Muscle layer of duodenum (tissue), 2 donors: Measurements from ENCODE around the gene CHD6.

ENCODE experiments used
- H3K27ac ChIP-seq: one replicate; pipeline ENCODE4 v1.7.0; 2013; ENCODE audit warnings: mild to moderate bottlenecking, low read length
- H3K27me3 ChIP-seq: one replicate; pipeline ENCODE4 v1.7.0; 2013; ENCODE audit warnings: low read depth, mild to moderate bottlenecking, control low read depth, low read length
- H3K36me3 ChIP-seq, 2 donors: one replicate each; pipeline ENCODE4 v1.7.0; 2013; ENCODE audit warnings: low read length in 2 of 2, control low read depth in 1 of 2, mild to moderate bottlenecking in 1 of 2; ENCODE audit not compliant: insufficient read depth in 2 of 2, control insufficient read depth in 1 of 2
- H3K4me1 ChIP-seq, 2 donors: one replicate each; pipeline ENCODE4 v1.7.0; 2013; ENCODE audit warnings: low read length in 2 of 2, mild to moderate bottlenecking in 2 of 2, control low read depth in 1 of 2, moderate library complexity in 1 of 2; ENCODE audit not compliant: insufficient read depth in 2 of 2, control insufficient read depth in 1 of 2
- H3K4me3 ChIP-seq, 2 donors: one replicate each; pipeline ENCODE4 v1.7.0; 2013; ENCODE audit warnings: low read length in 2 of 2, low read depth in 1 of 2, mild to moderate bottlenecking in 1 of 2
- H3K9me3 ChIP-seq, 2 donors: one replicate each; pipeline ENCODE4 v1.7.0; 2013; ENCODE audit warnings: low read length in 2 of 2, control low read depth in 1 of 2, mild to moderate bottlenecking in 1 of 2; ENCODE audit not compliant: control insufficient read depth in 1 of 2
- donor health status: healthy.

Gene CHD6

GRCh38 chr20:41577129-41578009 is 40.8 kb downstream of the CHD6 start:
- Histone ChIP-seq H3K4me3 (no peak overlapping the region), H3K27ac (no peak overlapping the region), H3K27me3 (no peaks in the 10 kb centered on the region), H3K36me3 (no peaks in the 10 kb centered on the region), H3K4me1 (peaks cover 4 to 41% of the 10 kb centered on the region in 2 donors), H3K9me3 (peaks cover 0 to 3% of the 10 kb centered on the region in 2 donors)

- Histone ChIP-seq H3K27me3 (no peaks in the 10 kb centered on the region), H3K4me1 (peaks cover 4 to 49% of the 10 kb centered on the region in 2 donors)
These were observed 42.8 kb downstream of the CHD6 start for GRCh38 chr20:41575412-41575811.

GRCh38 chr20:41574802-41575389 is 43.3 kb downstream of the CHD6 start:
- peaks cover 4 to 44% of the 10 kb centered on the region in 2 donors for H3K4me1 ChIP-seq
- peaks cover 0 to 3% of the 10 kb centered on the region in 2 donors for H3K9me3 ChIP-seq
- no peak overlapping the region for H3K4me3 ChIP-seq
- H3K27ac ChIP-seq: no peak overlapping the region
- H3K27me3 ChIP-seq: no peaks in the 10 kb centered on the region
- no peaks in the 10 kb centered on the region for H3K36me3 ChIP-seq

More at GRCh38 chr20:41575412-41575811, 42.8 kb downstream of the CHD6 start:
- no peak overlapping the region for H3K4me3 ChIP-seq
- no peaks in the 10 kb centered on the region for H3K36me3 ChIP-seq
- peaks cover 0 to 3% of the 10 kb centered on the region in 2 donors for H3K9me3 ChIP-seq
- H3K27ac ChIP-seq: no peak overlapping the region

GRCh38 chr20:41573955-41574354 is 44.2 kb downstream of the CHD6 start:
- peaks cover 0 to 3% of the 10 kb centered on the region in 2 donors for H3K9me3 ChIP-seq
- no peak overlapping the region for H3K4me3 ChIP-seq
- no peaks in the 10 kb centered on the region for H3K27me3 ChIP-seq
- no peak overlapping the region for H3K27ac ChIP-seq
- H3K36me3 ChIP-seq: no peaks in the 10 kb centered on the region
- peaks cover 4 to 35% of the 10 kb centered on the region in 2 donors for H3K4me1 ChIP-seq

- Histone ChIP-seq H3K36me3 (no peaks in the 10 kb centered on the region), H3K4me3 (no peak overlapping the region), H3K27ac (no peak overlapping the region), H3K27me3 (no peaks in the 10 kb centered on the region), H3K9me3 (peaks cover 0 to 3% of the 10 kb centered on the region in 2 donors), H3K4me1 (peaks cover 4 to 32% of the 10 kb centered on the region in 2 donors)
These were observed 46.1 kb downstream of the CHD6 start for GRCh38 chr20:41572010-41572572.

GRCh38 chr20:41571006-41571405 is 47.2 kb downstream of the CHD6 start:
- H3K9me3 ChIP-seq: peaks cover 0 to 3% of the 10 kb centered on the region in 2 donors
- no peaks in the 10 kb centered on the region for H3K36me3 ChIP-seq
- H3K27me3 ChIP-seq: no peaks in the 10 kb centered on the region
- H3K4me3 ChIP-seq: no peak overlapping the region
- peaks cover 4 to 24% of the 10 kb centered on the region in 2 donors for H3K4me1 ChIP-seq
- no peak overlapping the region for H3K27ac ChIP-seq

GRCh38 chr20:41570557-41570956 is 47.6 kb downstream of the CHD6 start:
- H3K9me3 ChIP-seq: peaks cover 0 to 3% of the 10 kb centered on the region in 2 donors
- H3K36me3 ChIP-seq: no peaks in the 10 kb centered on the region
- H3K27me3 ChIP-seq: no peaks in the 10 kb centered on the region
- H3K4me1 ChIP-seq: peaks cover 4 to 24% of the 10 kb centered on the region in 2 donors
- H3K27ac ChIP-seq: no peak overlapping the region
- H3K4me3 ChIP-seq: no peak overlapping the region

DNA sequence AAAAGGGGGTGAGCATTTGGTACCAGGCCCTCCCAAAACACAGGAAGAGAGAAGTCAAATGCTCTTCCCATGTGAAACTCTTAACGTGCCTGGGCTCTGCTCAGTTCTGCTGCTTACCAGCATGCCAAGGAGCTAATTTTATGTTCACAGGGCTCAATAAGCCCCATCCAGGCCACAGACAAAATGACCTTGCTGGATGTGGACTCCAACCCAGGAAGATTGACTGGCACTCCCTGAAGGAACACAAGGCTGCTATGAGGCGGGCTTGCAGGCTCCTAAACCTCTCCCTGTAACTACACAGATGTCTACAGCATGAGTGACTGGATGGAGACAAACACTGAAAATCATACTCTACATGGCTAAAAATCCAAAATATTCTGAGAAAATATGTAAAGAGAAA is 50.6 kb downstream of the CHD6 start:
- Histone ChIP-seq H3K9me3 (no peaks in the 10 kb centered on the region), H3K4me1 (peaks cover 0 to 13% of the 10 kb centered on the region in 2 donors), H3K27me3 (no peaks in the 10 kb centered on the region), H3K36me3 (no peaks in the 10 kb centered on the region), H3K4me3 (no peak overlapping the region), H3K27ac (no peak overlapping the region)

GRCh38 chr20:41566896-41567527 is 51.2 kb downstream of the CHD6 start:
- Histone ChIP-seq H3K4me3 (no peak overlapping the region), H3K36me3 (no peaks in the 10 kb centered on the region), H3K4me1 (peaks cover 0 to 7% of the 10 kb centered on the region in 2 donors), H3K9me3 (no peaks in the 10 kb centered on the region), H3K27ac (no peak overlapping the region), H3K27me3 (no peaks in the 10 kb centered on the region)

DNA sequence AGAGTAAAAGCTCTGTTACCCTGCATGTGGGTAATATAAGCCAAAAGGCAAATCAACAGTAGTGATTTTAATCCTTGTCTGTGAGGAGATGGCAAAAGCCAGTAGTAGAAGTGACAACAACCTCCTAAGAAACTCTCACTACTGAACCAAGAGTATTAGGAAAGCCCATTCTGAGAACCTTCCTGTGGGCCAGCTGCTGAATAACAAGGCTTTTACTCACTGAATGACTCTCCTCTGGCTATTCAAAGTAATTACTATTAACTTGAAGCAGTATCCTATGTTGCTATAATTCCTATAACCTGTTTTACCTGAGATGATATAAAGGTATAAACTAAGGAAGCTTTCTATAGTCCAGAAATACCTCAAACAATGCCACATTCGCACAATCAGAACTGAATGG is 55.1 kb downstream of the CHD6 start:
- Histone ChIP-seq H3K4me3 (no peak overlapping the region), H3K4me1 (peaks cover 0 to 15% of the 10 kb centered on the region in 2 donors), H3K9me3 (no peaks in the 10 kb centered on the region), H3K36me3 (no peaks in the 10 kb centered on the region), H3K27ac (no peak overlapping the region), H3K27me3 (no peaks in the 10 kb centered on the region)

GRCh38 chr20:41560970-41561369 is 57.2 kb downstream of the CHD6 start:
- Histone ChIP-seq H3K4me3 (no peak overlapping the region), H3K4me1 (peaks cover 0 to 20% of the 10 kb centered on the region in 2 donors), H3K27ac (no peak overlapping the region), H3K36me3 (no peaks in the 10 kb centered on the region), H3K9me3 (no peaks in the 10 kb centered on the region), H3K27me3 (no peaks in the 10 kb centered on the region)
